Thyroid gland (tissue), 4 donors: Measurements from ENCODE around the gene SMIM23. TPM values are rescaled to one million over a fixed set of nuclear protein-coding genes. Genes with fewer than 3 reads are reported as not detected.

ENCODE experiments used
- DNase-seq, 2 donors: peaks; one replicate each; pipeline ENCODE4 v3.0.0-alpha.2; 2019
- H3K27ac ChIP-seq, 3 donors: fragments of 200-600 bp; sonication (generic); 1 replicate in 2 of 3; 2 replicates in 1 of 3; pipeline ENCODE4 v1.5.1; 2016 to 2019; ENCODE audit warnings: mild to moderate bottlenecking in 1 of 3, moderate library complexity in 1 of 3
- H3K27me3 ChIP-seq: fragments of 200-600 bp; sonication (generic); one replicate; pipeline ENCODE4 v1.5.1; 2019
- H3K36me3 ChIP-seq, 2 donors: fragments of 200-600 bp; sonication (generic); one replicate each; pipeline ENCODE4 v1.5.1; 2016 to 2019
- H3K4me1 ChIP-seq, 2 donors: fragments of 200-600 bp; sonication (generic); one replicate each; pipeline ENCODE4 v1.5.1; 2017 to 2019
- H3K4me3 ChIP-seq, 3 donors: fragments of 200-600 bp; sonication (generic); replicated peaks in 1 of 3; 1 replicate in 2 of 3; 2 replicates in 1 of 3; pipeline ENCODE4 v1.5.1; 2016; ENCODE audit warnings: mild to moderate bottlenecking in 1 of 3
- H3K9me3 ChIP-seq: fragments of 200-600 bp; sonication (generic); one replicate; pipeline ENCODE4 v1.5.1; 2017
- CTCF ChIP-seq, 6 experiments: fragments of 200-600 bp in 3 of 6; fragments of 450-650 bp in 3 of 6; sonication (generic) in 3 of 6; IDR thresholded peaks; one replicate each; pipeline ENCODE4 v1.5.1; 2016 to 2019; ENCODE audit warnings: antibody characterized with exemption in 6 of 6, mild to moderate bottlenecking in 2 of 6, inconsistent platforms in 1 of 6, moderate library complexity in 1 of 6
- POLR2A ChIP-seq, 2 donors: fragments of 450-650 bp; IDR thresholded peaks; one replicate each; pipeline ENCODE4 v1.6.1; 2017; ENCODE audit warnings: antibody characterized with exemption in 2 of 2, mild to moderate bottlenecking in 2 of 2, moderate library complexity in 1 of 2
- WGBS, 2 donors: methylation state at CpG; one replicate each; pipeline ENCODE4 v1.1.5; 2017; 5-methylcytosine and 5-hydroxymethylcytosine counted together
- intact Hi-C: fragments of 100-400 bp; cut with DNase I; formaldehyde crosslinking; loops from one replicate; pipeline ENCODE4 v1.15.1; 2023
- total RNA-seq, 4 donors: library from RNA; depleted of rRNA; stranded (reverse); fragments of >200 nt; gene quantifications; one replicate each; pipeline ENCODE4 v1.2.3, GENCODE V29; 2016

SMIM23 gene
- total RNA-seq, 4 donors from 2014 or later, result not detected

GRCh38 chr5:171823269-171823668, 37.7 kb downstream of the SMIM23 start:
- H3K4me1 ChIP-seq, result no peaks in the 10 kb centered on the region
- H3K4me3 ChIP-seq, result no peak overlapping the region
- H3K27ac ChIP-seq, result no peak overlapping the region
- 63 to 65% methylated on average over 5 of the region's 5 CpGs for WGBS, 2 donors
- no peak for DNase-seq
- H3K9me3 ChIP-seq, result no peaks in the 10 kb centered on the region
- TF ChIP-seq POLR2A (IDR thresholded peaks at IDR 0.05) (no peak), CTCF (IDR thresholded peaks at IDR 0.05) (no peak)
- H3K27me3 ChIP-seq, result no peaks in the 10 kb centered on the region
- intact Hi-C loops, result no loop called here
- H3K36me3 ChIP-seq, result no peaks in the 10 kb centered on the region

GRCh38 chr5:171825051-171825450, 39.4 kb downstream of the SMIM23 start:
- TF ChIP-seq CTCF (IDR thresholded peaks at IDR 0.05) (no peak), POLR2A (IDR thresholded peaks at IDR 0.05) (no peak)
- WGBS, 2 donors, result 92 to 96% methylated on average over 3 of the region's 3 CpGs

GRCh38 chr5:171826132-171826531, 40.5 kb downstream of the SMIM23 start:
- H3K36me3 ChIP-seq, result no peaks in the 10 kb centered on the region
- no peaks in the 10 kb centered on the region for H3K9me3 ChIP-seq
- H3K4me1 ChIP-seq, result no peaks in the 10 kb centered on the region
- H3K4me3 ChIP-seq, result no peak overlapping the region
- WGBS, 2 donors, result 72 to 76% methylated on average over 5 of the region's 5 CpGs
- no peak for TF ChIP-seq POLR2A (IDR thresholded peaks at IDR 0.05)
- no peak overlapping the region for H3K27ac ChIP-seq
- H3K27me3 ChIP-seq, result no peaks in the 10 kb centered on the region
- no peak for DNase-seq
- intact Hi-C loops, result no loop called here

More at GRCh38 chr5:171825051-171825450, 39.4 kb downstream of the SMIM23 start:
- no peaks in the 10 kb centered on the region for H3K27me3 ChIP-seq
- no peaks in the 10 kb centered on the region for H3K9me3 ChIP-seq
- no peak overlapping the region for H3K4me3 ChIP-seq
- DNase-seq, result no peak
- no peak overlapping the region for H3K27ac ChIP-seq
- H3K36me3 ChIP-seq, result no peaks in the 10 kb centered on the region
- no peaks in the 10 kb centered on the region for H3K4me1 ChIP-seq
- intact Hi-C loops, result no loop called here

GRCh38 chr5:171827162-171827561, 41.5 kb downstream of the SMIM23 start:
- H3K4me1 ChIP-seq, result no peaks in the 10 kb centered on the region
- H3K4me3 ChIP-seq, result no peak overlapping the region
- 96 to 97% methylated on average over 9 of the region's 9 CpGs for WGBS, 2 donors
- intact Hi-C loops, result no loop called here
- no peaks in the 10 kb centered on the region for H3K36me3 ChIP-seq
- TF ChIP-seq CTCF (IDR thresholded peaks at IDR 0.05), result no peak
- no peak for TF ChIP-seq POLR2A (IDR thresholded peaks at IDR 0.05)
- H3K27ac ChIP-seq, result no peak overlapping the region
- DNase-seq, result no peak
- H3K9me3 ChIP-seq, result no peaks in the 10 kb centered on the region
- H3K27me3 ChIP-seq, result no peaks in the 10 kb centered on the region

- WGBS, 2 donors, result 96 to 100% methylated on average over 1 of the region's 1 CpG
- TF ChIP-seq POLR2A (IDR thresholded peaks at IDR 0.05), result no peak
- no peak for TF ChIP-seq CTCF (IDR thresholded peaks at IDR 0.05)
- no peaks in the 10 kb centered on the region for H3K4me1 ChIP-seq
- H3K27ac ChIP-seq, result no peak overlapping the region
- no peaks in the 10 kb centered on the region for H3K9me3 ChIP-seq
- no peak for DNase-seq
- no peak overlapping the region for H3K4me3 ChIP-seq
- intact Hi-C loops, result no loop called here
- H3K36me3 ChIP-seq, result no peaks in the 10 kb centered on the region
- no peaks in the 10 kb centered on the region for H3K27me3 ChIP-seq
Observed at GRCh38 chr5:171830686-171831085, 45.1 kb downstream of the SMIM23 start.

- 36 to 51% methylated on average over 2 of the region's 2 CpGs for WGBS, 2 donors
- H3K4me1 ChIP-seq, result no peaks in the 10 kb centered on the region
- no peak overlapping the region for H3K27ac ChIP-seq
- H3K9me3 ChIP-seq, result no peaks in the 10 kb centered on the region
- DNase-seq, result no peak
- TF ChIP-seq CTCF (IDR thresholded peaks at IDR 0.05) (no peak), POLR2A (IDR thresholded peaks at IDR 0.05) (no peak)
- no peak overlapping the region for H3K4me3 ChIP-seq
- no peaks in the 10 kb centered on the region for H3K36me3 ChIP-seq
- intact Hi-C loops, result no loop called here
- H3K27me3 ChIP-seq, result no peaks in the 10 kb centered on the region
Observed at GRCh38 chr5:171832775-171833174, 47.2 kb downstream of the SMIM23 start.
